ENCODE data around the gene POLE3. TPM values are rescaled to one million over a fixed set of nuclear protein-coding genes. Genes with fewer than 3 reads are reported as not detected.
"Not testable (repeated sequence)": the region's sequence is repeated elsewhere in the genome, so short reads cannot be mapped to it uniquely, and the experiment has no call there.

The POLE3 gene
- total and polyA plus RNA-seq, 7 donors = 24.9 to 49.2 (median 38.7) TPM

- TF ChIP-seq POLR2AphosphoS5 (IDR thresholded peaks at IDR 0.05) (no peak), EP300 (IDR thresholded peaks at IDR 0.05) (no peak), POLR2A (IDR thresholded peaks at IDR 0.05) (no peak)
- Histone ChIP-seq H3K27me3 (no peaks in the 10 kb centered on the region), H3K27ac (no peak overlapping the region), H3K4me1 (peaks cover 0 to 10% (median 2%) of the 10 kb centered on the region in 4 donors), H3K4me3 (no peak overlapping the region), H3K9me3 (no peaks in the 10 kb centered on the region), H3K36me3 (no peaks in the 10 kb centered on the region)
- WGBS, 2 donors = 66 to 71% methylated on average over 2 of the region's 2 CpGs
- intact Hi-C loops (cut with DNase I) = loop anchor here (2.0 kb wide), 1 partner anchor 133 kb away; no protein-coding TSS in a partner anchor
- no peak for DNase-seq
Observed at GRCh38 chr9:113449376-113449775, 38.9 kb upstream of the POLE3 start.

- WGBS, 2 donors = 56 to 58% methylated on average over 3 of the region's 3 CpGs
- intact Hi-C loops (cut with DNase I) = loop anchor here (2.0 kb wide), 2 partner anchors 144 to 208 kb away; no protein-coding TSS in a partner anchor
- no peaks in the 10 kb centered on the region for H3K27me3 ChIP-seq
Observed at GRCh38 chr9:113446323-113446740, 35.9 kb upstream of the POLE3 start.

GRCh38 chr9:113444736-113445135 lies 34.3 kb upstream of the POLE3 start:
- Histone ChIP-seq H3K4me1 (peaks cover 0 to 3% (median 0%) of the 10 kb centered on the region in 4 donors), H3K27ac (no peak overlapping the region), H3K36me3 (no peaks in the 10 kb centered on the region), H3K9me3 (no peaks in the 10 kb centered on the region), H3K4me3 (no peak overlapping the region), H3K27me3 (no peaks in the 10 kb centered on the region)
- TF ChIP-seq POLR2A (IDR thresholded peaks at IDR 0.05) = no peak
- no peak for TF ChIP-seq CTCF (IDR thresholded peaks at IDR 0.05)
- TF ChIP-seq EP300 (IDR thresholded peaks at IDR 0.05) = no peak
- no peak for TF ChIP-seq POLR2AphosphoS5 (IDR thresholded peaks at IDR 0.05)
- WGBS, 2 donors = 63 to 86% methylated on average over 2 of the region's 2 CpGs
- DNase-seq = no peak
- intact Hi-C loops (cut with DNase I) = no loop called here

More at GRCh38 chr9:113446323-113446740, 35.9 kb upstream of the POLE3 start:
- no peaks in the 10 kb centered on the region for H3K36me3 ChIP-seq
- peak overlapping the region in 1 of 4 donors; percentile 35 for H3K27ac ChIP-seq
- no peak for DNase-seq
- TF ChIP-seq CTCF (IDR thresholded peaks at IDR 0.05) (peak; percentile 54 to 73 (median 56)), EP300 (IDR thresholded peaks at IDR 0.05) (no peak)
- peaks cover 0 to 3% (median 0%) of the 10 kb centered on the region in 4 donors for H3K4me1 ChIP-seq
- no peaks in the 10 kb centered on the region for H3K9me3 ChIP-seq
- H3K4me3 ChIP-seq = no peak overlapping the region

- H3K4me1 ChIP-seq; H3K9me3 ChIP-seq; H3K27me3 ChIP-seq; H3K36me3 ChIP-seq; H3K27ac ChIP-seq; intact Hi-C loops (cut with DNase I); DNase-seq; H3K4me3 ChIP-seq: not testable (repeated sequence)
- WGBS, 2 donors = 29 to 70% methylated on average over 1 of the region's 1 CpG
Observed at GRCh38 chr9:113437716-113438115, 27.2 kb upstream of the POLE3 start.

- H3K36me3 ChIP-seq = no peaks in the 10 kb centered on the region
- TF ChIP-seq CTCF (IDR thresholded peaks at IDR 0.05) (no peak), POLR2AphosphoS5 (IDR thresholded peaks at IDR 0.05) (no peak), EP300 (IDR thresholded peaks at IDR 0.05) (no peak), POLR2A (IDR thresholded peaks at IDR 0.05) (no peak)
- H3K4me1 ChIP-seq = no peaks in the 10 kb centered on the region
- no peak for DNase-seq
- intact Hi-C loops (cut with DNase I) = no loop called here
- H3K27ac ChIP-seq = no peak overlapping the region
- no peak overlapping the region for H3K4me3 ChIP-seq
- no peaks in the 10 kb centered on the region for H3K9me3 ChIP-seq
- whole genome bisulfite sequencing, 2 donors = 81 to 88% methylated on average over 4 of the region's 4 CpGs
- H3K27me3 ChIP-seq = no peaks in the 10 kb centered on the region
Observed at GRCh38 chr9:113436728-113437515, 26.4 kb upstream of the POLE3 start.

All from sigmoid colon (tissue), 7 donors.